Measurements from ENCODE around the gene PRAME. TPM values are rescaled to one million over a fixed set of nuclear protein-coding genes. Genes with fewer than 3 reads are reported as not detected.

PRAME gene
- total and polyA plus RNA-seq, 10 of the 15 experiments (the other 5 are each of a cell fraction or from before 2014, with no cell fraction given) = 0.40 to 2.5 (median 0.65) TPM

- TF ChIP-seq CUX1 (IDR thresholded peaks at IDR 0.05; ENCODE audit: insufficient replicate concordance, low read depth, low read length) = no peak
- peak; percentile 77 for TF ChIP-seq EED (IDR thresholded peaks at IDR 0.05; ENCODE audit: low read depth)
- TF ChIP-seq, protein P1, sequence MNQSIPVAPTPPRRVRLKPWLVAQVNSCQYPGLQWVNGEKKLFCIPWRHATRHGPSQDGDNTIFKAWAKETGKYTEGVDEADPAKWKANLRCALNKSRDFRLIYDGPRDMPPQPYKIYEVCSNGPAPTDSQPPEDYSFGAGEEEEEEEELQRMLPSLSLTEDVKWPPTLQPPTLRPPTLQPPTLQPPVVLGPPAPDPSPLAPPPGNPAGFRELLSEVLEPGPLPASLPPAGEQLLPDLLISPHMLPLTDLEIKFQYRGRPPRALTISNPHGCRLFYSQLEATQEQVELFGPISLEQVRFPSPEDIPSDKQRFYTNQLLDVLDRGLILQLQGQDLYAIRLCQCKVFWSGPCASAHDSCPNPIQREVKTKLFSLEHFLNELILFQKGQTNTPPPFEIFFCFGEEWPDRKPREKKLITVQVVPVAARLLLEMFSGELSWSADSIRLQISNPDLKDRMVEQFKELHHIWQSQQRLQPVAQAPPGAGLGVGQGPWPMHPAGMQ (IDR thresholded peaks at IDR 0.05; ENCODE audit: borderline replicate concordance) = no peak
- peak; percentile 80 for TF ChIP-seq IKZF1 (conservative IDR thresholded peaks at IDR 0.05)
- TF ChIP-seq, protein P2, sequence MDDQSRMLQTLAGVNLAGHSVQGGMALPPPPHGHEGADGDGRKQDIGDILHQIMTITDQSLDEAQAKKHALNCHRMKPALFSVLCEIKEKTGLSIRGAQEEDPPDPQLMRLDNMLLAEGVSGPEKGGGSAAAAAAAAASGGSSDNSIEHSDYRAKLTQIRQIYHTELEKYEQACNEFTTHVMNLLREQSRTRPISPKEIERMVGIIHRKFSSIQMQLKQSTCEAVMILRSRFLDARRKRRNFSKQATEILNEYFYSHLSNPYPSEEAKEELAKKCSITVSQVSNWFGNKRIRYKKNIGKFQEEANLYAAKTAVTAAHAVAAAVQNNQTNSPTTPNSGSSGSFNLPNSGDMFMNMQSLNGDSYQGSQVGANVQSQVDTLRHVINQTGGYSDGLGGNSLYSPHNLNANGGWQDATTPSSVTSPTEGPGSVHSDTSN (IDR thresholded peaks at IDR 0.05; ENCODE audit: insufficient replicate concordance, low read depth, low read length) = peak; percentile 40
Observed at GRCh38 chr22:22605074-22605404, 46.0 kb upstream of the PRAME start (continued).

Data from GM12878 (cell line).